AG08395 (cell line): ENCODE results near the gene CCDC137.
A peak's percentile ranks its signal among the peaks of the same experiment; 100 is the strongest.
"Not testable (repeated sequence)": the region's sequence is repeated elsewhere in the genome, so short reads cannot be mapped to it uniquely, and the experiment has no call there.

Experiments used
- DNase-seq: peaks from one replicate; pipeline ENCODE4 v3.0.0; 2012; ENCODE audit warnings: mixed read lengths, low spot score

CCDC137 gene

DNA sequence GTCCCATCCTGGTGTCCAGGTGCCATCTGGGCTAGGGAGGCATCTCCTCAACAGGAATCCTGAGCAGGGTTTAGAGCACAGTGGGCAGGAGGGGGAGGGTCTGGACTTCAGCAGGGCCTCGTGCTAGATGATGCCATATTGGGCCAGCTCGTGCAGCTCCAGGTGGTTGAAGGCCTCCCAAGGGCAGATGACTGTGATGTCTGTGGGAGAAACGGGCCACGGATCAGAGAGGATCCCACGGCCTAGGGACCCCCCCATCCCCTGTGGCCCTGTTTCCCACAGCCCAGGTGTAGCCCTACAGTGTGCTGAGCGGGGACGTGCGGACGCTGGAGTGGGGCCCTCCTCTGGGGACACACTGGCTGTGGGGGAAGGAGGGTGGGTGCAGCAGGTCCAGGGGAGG, 15.6 kb upstream of the CCDC137 start:
- DNase-seq = no peak

DNA sequence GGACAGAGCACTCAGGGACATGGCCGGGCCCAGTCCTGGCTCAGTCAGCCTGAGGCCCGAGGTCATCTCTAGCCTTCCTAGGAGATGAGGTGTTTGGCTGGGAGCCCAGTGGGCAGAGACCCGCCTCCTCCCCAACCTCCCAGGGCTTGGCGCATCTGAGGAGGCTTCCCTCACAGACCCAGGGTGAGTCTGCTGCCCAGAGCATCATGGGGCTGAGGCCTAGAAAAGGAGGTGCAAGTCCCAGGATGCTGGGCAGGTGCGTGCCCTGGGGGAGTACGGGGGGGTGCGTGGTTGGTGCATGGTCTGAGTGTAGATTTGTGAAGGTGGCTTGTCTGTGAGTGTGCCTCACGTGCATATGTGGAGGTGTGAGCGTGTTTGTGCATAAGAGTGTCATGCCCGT, 14.8 kb upstream of the CCDC137 start:
- peak; percentile 95 for DNase-seq

DNA sequence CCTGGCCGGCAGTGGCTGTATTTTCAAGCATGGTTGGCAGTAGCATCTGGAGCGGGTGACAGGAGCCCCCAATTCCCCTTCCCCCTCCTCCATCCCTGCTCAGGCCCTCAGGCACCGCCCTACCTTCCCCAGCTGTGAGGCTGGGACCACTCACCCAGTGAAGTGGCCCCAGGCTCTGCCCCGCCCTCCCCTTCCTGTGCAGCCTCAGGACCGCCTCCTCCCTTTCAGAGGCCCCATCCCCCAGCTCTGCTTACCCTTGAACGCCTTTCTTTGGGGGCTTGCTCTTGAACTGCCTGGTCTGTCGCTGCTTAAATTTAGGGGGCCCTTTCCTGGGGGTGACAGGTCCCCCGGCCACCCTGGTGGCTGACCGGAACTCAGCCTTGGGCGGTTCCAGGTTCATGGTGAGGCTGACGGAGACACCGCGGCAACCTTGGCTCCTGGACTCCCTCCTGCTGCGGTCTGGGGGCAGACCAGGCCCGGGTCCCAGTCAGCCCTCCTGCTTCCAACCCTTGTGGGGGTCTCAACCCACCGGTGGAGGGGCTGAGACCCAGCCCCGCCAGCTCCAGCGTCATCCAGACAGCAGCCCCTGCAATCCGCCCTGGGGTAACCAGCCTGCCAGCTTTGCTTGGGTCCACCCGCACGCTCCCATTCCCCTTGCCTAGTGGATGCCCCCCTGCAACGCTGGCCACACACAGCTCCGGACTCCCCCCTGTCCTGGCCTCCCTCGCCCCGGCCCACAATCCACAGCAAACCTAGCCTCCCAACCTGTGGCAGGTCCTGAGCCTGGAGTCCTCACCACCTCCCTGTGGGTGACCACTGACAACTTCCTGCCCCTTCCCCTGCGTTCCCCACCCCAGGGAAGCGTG, 13.4 kb upstream of the CCDC137 start:
- DNase-seq = no peak

DNA sequence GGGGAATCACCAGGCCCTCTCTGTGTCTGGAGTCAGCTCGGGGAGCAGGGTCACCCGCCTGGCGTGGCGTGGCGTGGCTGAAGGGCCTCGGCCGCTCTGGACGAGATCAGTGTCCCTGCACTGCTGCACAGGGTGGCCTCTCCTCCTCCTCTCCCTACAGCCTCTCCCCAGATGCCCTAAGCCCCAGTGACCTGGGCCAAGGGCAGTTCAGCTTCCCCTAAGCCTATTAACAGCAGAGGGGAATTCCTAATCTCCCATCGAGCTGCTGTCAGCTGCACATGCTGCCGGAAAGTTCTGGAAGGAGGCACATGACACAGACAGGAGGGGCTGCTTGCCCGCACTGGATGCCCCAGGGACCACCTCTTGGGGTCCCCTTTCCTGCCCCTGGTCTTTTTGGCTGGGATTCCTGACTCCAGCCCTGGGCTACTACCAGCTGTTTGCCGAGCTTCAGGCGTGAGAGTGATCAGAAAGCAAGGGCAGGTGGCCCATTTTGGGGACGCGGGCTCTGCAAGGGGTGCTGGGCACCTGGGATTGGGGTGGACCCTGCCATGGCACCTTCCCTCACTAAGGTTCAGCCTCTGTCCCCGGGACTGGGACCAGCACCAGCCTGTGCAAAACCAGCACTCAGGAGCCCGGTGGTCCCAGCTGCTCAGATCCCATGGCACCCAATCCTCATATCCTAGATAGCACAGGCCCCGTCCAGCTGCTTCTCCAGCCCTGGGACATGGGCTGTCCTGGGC, 11.0 kb upstream of the CCDC137 start:
- no peak for DNase-seq

DNA sequence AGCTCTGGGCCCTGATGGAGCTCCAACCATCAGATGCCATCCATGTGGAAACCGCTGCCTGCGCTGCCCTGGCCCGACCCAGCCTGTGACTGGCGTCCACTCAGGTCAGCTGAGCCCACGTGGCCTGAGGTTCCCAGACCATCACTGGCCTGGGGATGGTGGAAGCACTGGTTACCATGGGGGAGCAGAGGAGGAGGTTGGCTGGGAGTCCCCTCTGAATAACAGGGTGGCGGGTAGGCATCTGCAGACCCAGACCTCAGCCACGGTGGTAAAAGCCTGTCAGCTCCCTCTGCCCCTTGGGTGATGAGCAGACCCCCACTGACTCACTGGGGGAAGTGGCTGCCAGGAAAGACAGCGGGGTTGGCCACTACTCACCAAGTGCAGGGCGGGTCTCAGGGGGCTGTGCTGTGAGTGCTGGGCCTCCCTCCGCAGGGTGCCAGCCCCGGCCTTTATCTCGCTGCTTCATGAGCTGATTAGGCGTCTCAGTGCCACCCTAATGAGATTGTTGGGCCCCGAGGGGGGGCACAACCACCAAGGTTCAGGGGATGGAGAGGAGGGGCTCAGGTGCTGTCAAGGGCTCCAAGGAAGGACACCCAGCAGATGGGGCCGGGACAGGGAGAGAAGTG, 10.3 kb upstream of the CCDC137 start, which contains the start of gene PDE6G:
PDE6G (minus strand) TSS at position 425 of the 626 bp plus-strand sequence. CDS start 3,237 bp downstream, outside the sequence.
- no peak for DNase-seq

DNA sequence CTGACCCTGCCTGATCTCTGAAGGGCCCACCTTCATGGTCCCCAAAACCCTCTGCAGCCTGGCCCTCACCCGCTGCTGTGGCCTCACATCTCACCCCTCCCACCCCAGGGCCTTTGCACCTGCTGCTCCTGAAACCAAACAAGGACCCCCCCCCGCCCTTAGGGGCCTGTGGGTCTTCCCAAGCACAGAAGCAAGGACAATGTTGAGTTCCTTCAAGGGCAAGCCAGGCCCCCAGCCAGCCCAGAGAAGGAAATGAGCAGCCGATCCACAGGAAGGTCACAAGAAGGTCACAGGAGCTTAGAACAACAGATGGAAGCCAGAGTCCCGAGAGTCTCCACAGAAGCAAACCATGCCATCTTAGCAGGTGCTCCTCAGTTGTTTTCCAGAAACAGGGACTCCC, 9.7 kb upstream of the CCDC137 start:
- no peak for DNase-seq

DNA sequence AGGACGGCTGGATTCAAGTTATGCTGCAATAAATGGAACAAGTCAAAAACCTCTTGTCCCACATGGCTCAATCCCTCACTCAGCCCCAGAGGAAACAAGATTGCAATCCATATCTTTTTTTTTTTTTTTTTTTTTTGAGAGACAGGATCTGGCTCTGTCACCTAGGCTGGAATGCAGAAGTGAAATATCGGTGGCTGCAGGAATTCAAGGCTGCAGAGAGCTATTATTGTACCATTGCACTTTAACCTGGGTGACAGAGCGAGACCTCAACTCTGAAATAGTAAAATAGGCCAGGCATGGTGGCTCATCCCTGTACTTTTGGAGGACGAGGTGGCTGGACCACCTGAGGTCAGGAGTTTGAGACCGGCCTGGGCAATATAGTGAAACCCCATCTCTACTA, 7.5 kb upstream of the CCDC137 start:
- DNase-seq = no peak

DNA sequence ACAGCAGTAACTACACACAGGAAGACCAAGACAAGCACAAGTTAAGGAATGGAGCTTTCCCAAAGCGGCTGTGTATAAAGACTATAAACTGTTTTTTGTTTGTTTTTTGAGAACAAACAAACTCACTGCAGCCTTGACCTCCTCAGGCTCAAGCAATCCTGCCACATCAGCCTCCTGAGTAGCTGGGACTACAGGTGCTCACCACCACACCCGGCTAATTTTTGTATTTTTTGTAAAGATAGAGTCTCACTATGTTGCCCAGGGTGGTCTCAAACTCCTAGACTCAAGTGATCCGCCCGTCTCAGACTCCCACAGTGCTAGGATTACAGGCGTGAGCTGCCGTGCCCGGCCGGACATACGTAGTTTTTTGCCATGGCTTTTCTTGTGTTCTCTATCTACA, 6.1 kb upstream of the CCDC137 start:
- no peak for DNase-seq

DNA sequence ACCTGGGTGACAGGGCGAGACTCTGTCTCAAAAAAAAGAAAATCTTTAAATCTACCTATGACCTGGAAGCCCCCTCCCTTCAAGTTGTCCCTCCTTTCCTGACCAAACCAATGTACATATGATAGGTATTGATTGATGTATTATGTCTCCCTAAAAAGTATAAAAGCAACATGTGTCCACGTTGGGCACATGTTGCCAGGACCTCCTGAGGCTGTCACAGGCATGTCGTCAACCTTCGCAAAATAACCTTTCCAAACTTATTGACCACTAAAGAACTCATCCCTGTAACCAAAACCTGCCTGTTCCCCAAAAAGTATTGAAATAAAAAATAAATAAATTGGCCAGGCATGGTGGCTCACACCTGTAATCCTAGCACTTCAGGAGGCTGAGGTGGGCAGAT, 4.5 kb upstream of the CCDC137 start:
- DNase-seq = no peak

DNA sequence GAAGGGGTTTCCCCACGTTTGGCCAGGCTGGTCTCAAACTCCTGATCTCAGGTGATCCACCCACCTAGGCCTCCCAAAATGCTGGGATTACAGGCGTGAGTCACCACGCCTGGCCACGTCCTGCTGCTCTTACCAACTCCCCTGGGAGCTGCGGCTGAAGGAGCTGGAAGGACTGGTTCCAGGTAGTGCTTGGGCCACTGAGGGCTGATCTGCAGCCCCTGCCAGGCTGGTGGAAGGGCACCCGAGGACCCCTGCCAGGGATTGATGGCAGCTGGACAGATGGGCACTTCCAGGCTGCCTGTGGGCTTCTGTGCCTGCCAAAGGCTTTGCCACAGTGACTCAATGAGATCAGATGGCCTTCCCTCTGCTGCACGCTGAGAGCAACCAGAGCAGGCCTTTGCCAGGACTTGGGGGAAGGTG, 2.5 kb upstream of the CCDC137 start:
- DNase-seq = no peak

DNA sequence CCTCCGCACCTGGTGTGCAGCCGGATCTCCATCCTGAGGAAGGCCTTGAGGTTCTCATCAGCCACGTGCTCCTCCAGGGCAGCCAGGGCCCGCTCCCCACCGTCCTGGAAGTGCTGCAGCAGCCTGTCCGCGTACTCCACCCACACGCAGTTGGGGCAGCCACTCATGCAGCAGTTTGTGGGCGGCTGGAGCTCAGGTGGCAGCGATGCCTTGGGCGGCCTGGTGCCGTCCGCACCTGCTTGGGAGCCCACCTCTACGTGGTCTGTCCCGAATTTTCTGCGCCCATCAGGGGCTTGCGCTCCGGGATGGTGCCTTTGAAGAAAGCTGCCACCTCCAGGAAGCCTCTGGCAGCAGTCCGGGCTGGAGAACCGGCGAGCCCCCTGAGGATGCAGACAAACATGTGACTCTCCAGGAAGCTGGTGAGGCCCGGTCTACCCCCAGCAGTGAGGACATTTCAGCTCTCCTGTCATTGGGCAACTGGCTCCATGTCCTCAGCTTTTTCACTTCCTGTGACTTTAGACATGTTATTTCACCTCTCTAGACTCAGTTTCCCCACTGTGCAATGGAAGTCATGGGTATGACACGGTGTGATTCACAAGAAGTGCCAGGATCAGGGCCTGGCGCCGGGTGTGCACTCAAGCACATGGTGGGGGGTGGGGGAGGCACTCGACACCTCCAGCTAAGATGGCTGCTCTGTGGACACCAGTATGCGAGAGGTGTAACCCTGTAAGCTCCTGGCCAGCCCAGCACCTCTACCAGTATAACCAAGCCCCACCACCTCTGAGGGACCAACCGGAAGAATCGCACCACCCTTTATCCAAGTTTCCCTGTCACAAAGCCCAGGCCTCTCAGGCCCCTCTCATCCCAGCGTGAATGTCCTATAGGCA, 1.1 kb upstream of the CCDC137 start:
- no peak for DNase-seq

DNA sequence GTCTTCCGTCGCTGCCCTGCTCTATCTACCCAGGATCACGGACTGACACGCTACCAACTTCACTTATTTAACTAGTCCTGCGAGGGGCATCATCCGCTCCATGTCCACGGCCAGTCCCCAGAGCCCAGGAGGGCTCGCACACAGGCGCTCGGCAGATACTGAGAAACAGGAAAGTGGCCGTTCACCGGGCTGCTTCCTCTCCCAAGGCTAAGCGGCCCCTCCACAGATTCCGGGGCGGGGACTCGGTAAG, 520 bp upstream of the CCDC137 start:
- DNase-seq = no peak

DNA sequence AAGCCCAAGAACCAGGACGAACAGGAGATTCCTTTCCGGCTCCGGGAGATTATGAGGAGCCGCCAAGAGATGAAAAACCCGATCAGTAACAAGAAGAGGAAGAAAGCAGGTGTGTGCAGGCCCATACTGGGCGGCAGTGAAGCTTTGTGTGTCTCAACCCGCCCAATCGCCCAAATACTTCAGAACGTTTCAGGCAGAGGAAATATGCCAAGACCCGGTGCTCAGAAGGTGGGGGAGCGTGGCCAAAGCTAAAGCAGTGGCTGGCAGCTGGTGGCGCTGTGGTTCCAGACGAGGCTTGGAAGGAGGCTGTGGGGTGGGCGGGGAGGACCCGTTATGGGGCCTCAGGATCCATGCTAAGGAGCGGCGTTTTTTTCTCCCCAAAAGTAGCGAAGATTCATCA, 1.2 kb downstream of the CCDC137 start:
- no peak for DNase-seq

DNA sequence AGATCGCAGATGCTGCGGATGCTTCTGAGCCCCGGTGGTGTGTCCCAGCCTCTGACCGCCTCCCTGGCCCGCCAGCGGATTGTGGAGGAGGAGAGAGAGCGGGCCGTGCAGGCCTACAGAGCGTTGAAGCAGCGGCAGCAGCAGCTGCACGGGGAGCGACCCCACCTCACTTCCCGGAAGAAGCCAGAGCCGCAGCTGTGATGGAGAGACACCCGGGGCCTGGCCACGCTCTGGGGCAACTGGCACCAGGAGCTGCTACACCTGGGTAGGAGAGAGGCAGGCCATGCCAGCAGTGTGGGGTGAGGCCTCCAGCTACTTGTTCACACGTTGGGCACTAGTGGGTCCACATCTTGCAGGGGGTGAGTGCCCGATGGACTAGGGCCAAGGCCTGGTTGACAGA, 6.0 kb downstream of the CCDC137 start:
- DNase-seq = no peak

DNA sequence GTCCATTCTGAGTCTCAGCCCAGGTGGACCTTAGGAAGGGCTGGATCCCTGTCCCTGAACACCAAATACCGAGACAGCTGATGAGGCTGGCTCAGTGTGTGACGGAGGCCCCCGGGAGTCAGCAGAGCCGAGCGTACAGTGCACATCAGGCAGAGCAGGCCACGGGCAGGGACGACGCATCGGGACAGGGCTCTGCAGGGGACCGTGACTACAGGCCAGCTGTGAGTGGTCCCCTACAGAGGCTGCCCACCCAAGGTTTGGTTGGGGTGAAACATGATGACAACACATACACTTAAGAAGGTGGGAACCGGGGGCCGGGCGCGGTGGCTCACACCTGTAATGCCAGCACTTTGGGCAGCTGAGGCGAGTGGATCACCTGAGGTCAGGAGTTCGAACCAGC, 6.4 kb downstream of the CCDC137 start:
- no peak for DNase-seq

DNA sequence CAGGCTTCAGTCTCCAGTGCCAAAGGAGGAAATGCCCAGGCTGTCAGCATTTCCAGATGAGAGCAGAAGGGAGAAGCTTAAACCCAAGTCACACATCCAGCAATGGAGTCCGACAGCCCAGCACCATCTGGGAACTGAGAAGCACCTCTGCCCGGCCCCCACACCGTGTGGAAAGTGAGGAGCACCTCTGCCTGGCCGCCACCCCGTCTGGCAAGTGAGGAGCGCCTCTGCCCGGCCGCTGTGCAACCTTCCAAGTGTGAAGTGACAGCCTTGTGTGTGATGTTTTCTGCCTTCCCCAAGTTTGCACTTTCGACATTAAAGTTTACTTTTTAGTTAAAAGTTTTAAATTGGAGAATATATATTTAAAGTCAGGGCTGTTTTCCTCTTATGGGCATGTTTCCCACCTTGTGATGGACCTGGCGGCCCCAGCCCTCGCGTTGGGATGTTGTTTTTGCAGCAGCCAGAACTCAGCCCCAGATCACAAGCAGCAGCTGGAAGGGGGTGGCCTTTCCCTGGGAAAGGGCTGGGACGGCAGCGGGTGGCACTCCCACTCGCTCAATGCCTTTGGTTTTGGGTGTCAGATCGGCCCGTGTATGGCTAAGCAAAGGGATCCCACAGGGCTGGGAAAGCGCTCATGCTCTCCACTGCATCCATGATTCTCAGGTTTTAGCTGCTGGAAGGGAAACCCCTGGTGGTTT, 7.2 kb downstream of the CCDC137 start:
- no peak for DNase-seq

DNA sequence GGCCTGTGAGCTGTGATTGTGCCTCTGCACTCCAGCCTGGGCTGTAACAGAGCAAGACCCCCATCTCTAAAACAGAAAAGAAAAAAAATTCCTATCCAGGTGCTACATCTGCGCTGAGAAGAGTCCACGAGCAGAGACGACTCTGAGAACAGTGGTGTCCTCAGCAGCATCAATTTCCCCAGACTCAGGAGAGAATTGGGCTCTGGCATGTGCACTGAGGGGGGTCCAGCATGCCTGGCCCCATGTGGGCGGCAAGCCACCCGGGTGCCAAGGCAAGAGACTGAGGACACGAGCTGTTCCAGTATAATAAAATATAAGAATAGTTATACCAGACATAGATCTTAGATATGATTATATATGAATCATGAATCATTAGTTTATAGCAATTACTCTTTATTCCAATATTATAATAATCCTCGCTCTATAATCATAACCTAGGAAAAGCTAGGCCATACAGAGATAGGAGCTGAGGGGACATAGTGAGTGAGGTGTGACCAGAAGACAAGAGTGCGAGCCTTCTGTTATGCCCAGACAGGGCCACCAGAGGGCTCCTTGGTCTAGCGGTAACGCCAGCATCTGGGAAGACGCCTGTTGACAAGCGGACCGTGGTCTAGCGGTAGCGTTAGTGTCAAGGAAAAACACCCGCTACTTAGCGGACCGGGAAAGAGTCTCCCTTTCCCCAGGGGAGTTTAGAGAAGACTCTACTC, 9.1 kb downstream of the CCDC137 start:
- DNase-seq = not testable (repeated sequence)

DNA sequence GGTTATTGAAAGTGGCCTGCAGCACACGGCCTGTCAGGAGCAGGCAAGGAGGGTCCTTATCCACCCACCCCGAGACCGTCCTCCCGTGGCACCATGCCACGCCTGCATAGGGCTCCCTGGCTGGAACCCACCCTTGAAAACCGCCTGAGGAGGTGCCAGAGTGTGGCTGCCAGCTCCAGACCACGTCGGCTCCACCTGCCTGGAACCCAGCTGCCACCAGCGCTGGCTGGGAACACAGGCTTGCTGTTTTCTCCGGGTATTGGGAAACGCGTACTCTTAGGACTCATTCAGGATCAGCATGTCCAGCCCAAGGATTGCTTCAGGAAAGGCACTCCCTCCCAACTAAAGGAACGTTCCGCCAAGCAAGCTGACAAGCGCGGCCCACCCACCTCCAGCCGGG, 10.4 kb downstream of the CCDC137 start:
- DNase-seq = no peak

DNA sequence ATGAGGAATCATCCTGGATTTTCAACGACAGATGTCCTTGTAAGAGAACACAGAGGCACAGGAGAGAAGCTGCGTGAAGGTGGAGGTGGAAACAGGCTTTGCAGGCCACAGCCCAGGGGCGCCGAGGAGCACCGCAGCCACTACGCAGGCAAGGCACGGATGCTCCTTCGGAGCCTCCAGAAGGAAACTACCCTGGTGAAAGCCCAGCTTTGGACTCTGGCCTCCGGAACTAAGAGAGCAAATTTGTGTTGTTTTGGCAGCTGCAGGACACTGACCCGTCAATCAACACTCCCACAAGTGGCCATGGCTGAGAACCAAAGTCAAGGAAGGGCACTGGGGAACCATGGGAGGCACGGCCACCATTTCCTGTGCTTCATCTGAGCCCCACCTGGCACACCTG, 13.6 kb downstream of the CCDC137 start:
- no peak for DNase-seq

DNA sequence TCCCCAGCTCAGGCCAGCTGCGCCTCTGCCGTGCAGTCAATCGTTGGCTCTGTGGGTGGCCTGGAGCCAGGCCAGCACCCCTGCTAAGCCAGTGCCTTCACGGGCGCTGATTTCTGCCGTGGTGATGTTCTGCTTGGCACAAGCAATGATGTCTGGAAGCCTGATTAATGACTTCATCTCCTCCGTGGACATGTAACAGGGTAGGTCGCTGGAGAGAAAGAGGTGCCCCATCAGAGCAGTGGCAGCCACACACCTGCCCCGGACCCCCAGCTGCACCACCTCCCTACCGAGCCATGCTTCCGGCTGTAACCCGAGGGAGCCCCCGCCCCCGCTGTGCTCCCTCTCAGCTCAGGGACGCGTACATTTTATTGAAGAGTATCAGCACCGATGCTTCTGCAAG, 15.1 kb downstream of the CCDC137 start:
- no peak for DNase-seq
